Measurements from ENCODE around the gene WRAP73.

DNA sequence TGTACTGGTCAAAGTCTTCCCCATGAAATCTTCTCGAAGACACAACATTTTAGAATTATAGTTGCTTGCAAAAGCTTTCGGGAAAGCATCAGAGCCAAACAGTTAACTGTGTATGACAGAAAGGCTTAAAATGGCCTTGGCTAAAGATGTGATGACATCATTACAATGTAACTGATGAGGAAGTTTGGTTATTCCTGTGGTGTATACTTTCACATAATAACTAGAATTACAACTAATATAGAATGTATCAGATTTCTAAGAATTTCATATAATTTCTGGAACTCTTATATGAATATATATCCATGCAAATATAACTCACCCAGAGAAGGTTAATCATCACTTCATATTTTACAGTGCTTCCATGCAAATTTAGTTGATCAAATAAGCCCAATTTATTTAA is 10.8 kb upstream of the WRAP73 start:
- TF ChIP-seq CEBPB (IDR thresholded peaks at IDR 0.05) (no peak), NFIC (IDR thresholded peaks at IDR 0.05) (no peak), FOXM1 (IDR thresholded peaks at IDR 0.05; ENCODE audit: borderline replicate concordance, low read depth) (no peak)
- TF ChIP-seq, protein P1, sequence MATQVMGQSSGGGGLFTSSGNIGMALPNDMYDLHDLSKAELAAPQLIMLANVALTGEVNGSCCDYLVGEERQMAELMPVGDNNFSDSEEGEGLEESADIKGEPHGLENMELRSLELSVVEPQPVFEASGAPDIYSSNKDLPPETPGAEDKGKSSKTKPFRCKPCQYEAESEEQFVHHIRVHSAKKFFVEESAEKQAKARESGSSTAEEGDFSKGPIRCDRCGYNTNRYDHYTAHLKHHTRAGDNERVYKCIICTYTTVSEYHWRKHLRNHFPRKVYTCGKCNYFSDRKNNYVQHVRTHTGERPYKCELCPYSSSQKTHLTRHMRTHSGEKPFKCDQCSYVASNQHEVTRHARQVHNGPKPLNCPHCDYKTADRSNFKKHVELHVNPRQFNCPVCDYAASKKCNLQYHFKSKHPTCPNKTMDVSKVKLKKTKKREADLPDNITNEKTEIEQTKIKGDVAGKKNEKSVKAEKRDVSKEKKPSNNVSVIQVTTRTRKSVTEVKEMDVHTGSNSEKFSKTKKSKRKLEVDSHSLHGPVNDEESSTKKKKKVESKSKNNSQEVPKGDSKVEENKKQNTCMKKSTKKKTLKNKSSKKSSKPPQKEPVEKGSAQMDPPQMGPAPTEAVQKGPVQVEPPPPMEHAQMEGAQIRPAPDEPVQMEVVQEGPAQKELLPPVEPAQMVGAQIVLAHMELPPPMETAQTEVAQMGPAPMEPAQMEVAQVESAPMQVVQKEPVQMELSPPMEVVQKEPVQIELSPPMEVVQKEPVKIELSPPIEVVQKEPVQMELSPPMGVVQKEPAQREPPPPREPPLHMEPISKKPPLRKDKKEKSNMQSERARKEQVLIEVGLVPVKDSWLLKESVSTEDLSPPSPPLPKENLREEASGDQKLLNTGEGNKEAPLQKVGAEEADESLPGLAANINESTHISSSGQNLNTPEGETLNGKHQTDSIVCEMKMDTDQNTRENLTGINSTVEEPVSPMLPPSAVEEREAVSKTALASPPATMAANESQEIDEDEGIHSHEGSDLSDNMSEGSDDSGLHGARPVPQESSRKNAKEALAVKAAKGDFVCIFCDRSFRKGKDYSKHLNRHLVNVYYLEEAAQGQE (IDR thresholded peaks at IDR 0.05; ENCODE audit: low read depth), result no peak
- TF ChIP-seq, protein P2, sequence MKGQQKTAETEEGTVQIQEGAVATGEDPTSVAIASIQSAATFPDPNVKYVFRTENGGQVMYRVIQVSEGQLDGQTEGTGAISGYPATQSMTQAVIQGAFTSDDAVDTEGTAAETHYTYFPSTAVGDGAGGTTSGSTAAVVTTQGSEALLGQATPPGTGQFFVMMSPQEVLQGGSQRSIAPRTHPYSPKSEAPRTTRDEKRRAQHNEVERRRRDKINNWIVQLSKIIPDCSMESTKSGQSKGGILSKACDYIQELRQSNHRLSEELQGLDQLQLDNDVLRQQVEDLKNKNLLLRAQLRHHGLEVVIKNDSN (IDR thresholded peaks at IDR 0.05), result no peak

Data from Ishikawa (cell line).